HEK293 (cell line): ENCODE data around the gene DIP2C.

Experiments used
- CTCF ChIA-PET: fragments of 350-600 bp; formaldehyde crosslinking; extraction: SDS; loops from one replicate; lab custom pipeline; 2021; ENCODE audit warnings: antibody characterized with exemption; lab: Yijun Ruan, JAX
- POLR2A ChIA-PET: fragments of 300-600 bp; formaldehyde crosslinking; extraction: SDS; loops from one replicate; lab custom pipeline; 2020; ENCODE audit warnings: antibody characterized with exemption, inconsistent platforms; lab: Yijun Ruan, JAX
- H3K27ac ChIP-seq: fragments of 200-500 bp; sonication (Bioruptor generic); 2 replicates; pipeline ENCODE4 v1.5.1; 2014; ENCODE audit warnings: low read depth, low read length, control low read depth, inconsistent platforms; ENCODE audit errors: extremely low read depth
- H3K36me3 ChIP-seq, 2 experiments: fragments of 200-500 bp in 1 of 2; sonication (Bioruptor generic) in 1 of 2; 1 replicate in 1 of 2; 2 replicates in 1 of 2; pipeline ENCODE4 v1.5.1; 2014 to 2017; ENCODE audit warnings: inconsistent platforms in 2 of 2, low read length in 2 of 2; ENCODE audit not compliant: control insufficient read depth in 2 of 2, insufficient read depth in 1 of 2
- H3K4me1 ChIP-seq: fragments of 200-500 bp; sonication (Bioruptor generic); 2 replicates; pipeline ENCODE4 v1.5.1; 2014; ENCODE audit warnings: mild to moderate bottlenecking, low read length, inconsistent platforms; ENCODE audit not compliant: control insufficient read depth, insufficient read depth
- H3K4me3 ChIP-seq: 2 replicates; pipeline ENCODE4 v1.5.1; 2011; ENCODE audit warnings: low read depth, mild to moderate bottlenecking, control low read depth, low read length, moderate library complexity
- H3K9me3 ChIP-seq: fragments of 200-500 bp; sonication (Bioruptor generic); 2 replicates; pipeline ENCODE4 v1.5.1; 2014; ENCODE audit warnings: low read depth, low read length, inconsistent platforms; ENCODE audit not compliant: control insufficient read depth, insufficient read depth
- BCL11B ChIP-seq: fragments of 450-650 bp; formaldehyde crosslinking; IDR thresholded peaks from 2 replicates; pipeline ENCODE4 v1.5.1; 2016; ENCODE audit warnings: low read depth, missing biosample characterization, missing genetic modification characterization
- FEZF1 ChIP-seq: fragments of 450-650 bp; formaldehyde crosslinking; IDR thresholded peaks from 2 replicates; pipeline ENCODE4 v1.5.1; 2016; ENCODE audit warnings: missing biosample characterization, missing genetic modification characterization
- KLF9 ChIP-seq: fragments of 450-650 bp; formaldehyde crosslinking; IDR thresholded peaks from 2 replicates; pipeline ENCODE4 v1.5.1; 2016; ENCODE audit warnings: missing biosample characterization, missing genetic modification characterization, low read depth
- SALL2 ChIP-seq: fragments of 450-650 bp; formaldehyde crosslinking; IDR thresholded peaks from 2 replicates; pipeline ENCODE4 v1.5.0; 2017; ENCODE audit warnings: missing biosample characterization, mild to moderate bottlenecking, missing genetic modification characterization, borderline replicate concordance
- SCRT2 ChIP-seq: fragments of 450-650 bp; formaldehyde crosslinking; IDR thresholded peaks from 2 replicates; pipeline ENCODE4 v1.5.1; 2016; ENCODE audit warnings: missing biosample characterization, missing genetic modification characterization
- ZBTB21 ChIP-seq: fragments of 450-650 bp; formaldehyde crosslinking; IDR thresholded peaks from 2 replicates; pipeline ENCODE4 v1.5.1; 2017; ENCODE audit warnings: missing biosample characterization, missing genetic modification characterization
- ZNF174 ChIP-seq: fragments of 450-650 bp; formaldehyde crosslinking; IDR thresholded peaks from 2 replicates; pipeline ENCODE4 v1.5.0; 2017; ENCODE audit warnings: missing biosample characterization, mild to moderate bottlenecking, missing genetic modification characterization
- ZNF214 ChIP-seq: fragments of 450-650 bp; formaldehyde crosslinking; IDR thresholded peaks from 2 replicates; pipeline ENCODE4 v1.5.1; 2017; ENCODE audit warnings: missing biosample characterization, mild to moderate bottlenecking, missing genetic modification characterization, borderline replicate concordance
- ZNF223 ChIP-seq: fragments of 450-650 bp; formaldehyde crosslinking; IDR thresholded peaks from 2 replicates; pipeline ENCODE4 v1.5.1; 2016; ENCODE audit warnings: missing biosample characterization, missing genetic modification characterization
- ZNF266 ChIP-seq: fragments of 450-650 bp; formaldehyde crosslinking; IDR thresholded peaks from 2 replicates; pipeline ENCODE4 v1.5.1; 2016; ENCODE audit warnings: missing biosample characterization, missing genetic modification characterization, low read depth
- ZNF394 ChIP-seq: fragments of 450-650 bp; formaldehyde crosslinking; IDR thresholded peaks from 2 replicates; pipeline ENCODE4 v1.5.1; 2016; ENCODE audit warnings: missing biosample characterization, missing genetic modification characterization, mild to moderate bottlenecking, moderate library complexity, borderline replicate concordance
- ZNF555 ChIP-seq: fragments of 450-650 bp; formaldehyde crosslinking; conservative IDR thresholded peaks from 2 replicates; pipeline ENCODE4 v1.5.1; 2017; ENCODE audit warnings: missing biosample characterization, mild to moderate bottlenecking, missing genetic modification characterization, inconsistent platforms
- ZNF623 ChIP-seq: fragments of 450-650 bp; formaldehyde crosslinking; IDR thresholded peaks from 2 replicates; pipeline ENCODE4 v1.5.1; 2016; ENCODE audit warnings: missing biosample characterization, missing genetic modification characterization
- ZNF701 ChIP-seq: fragments of 450-650 bp; formaldehyde crosslinking; IDR thresholded peaks from 2 replicates; pipeline ENCODE4 v1.5.1; 2016; ENCODE audit warnings: missing biosample characterization, missing genetic modification characterization
- TF ChIP-seq, protein P1 (sequence below): fragments of 450-650 bp; formaldehyde crosslinking; IDR thresholded peaks from 2 replicates; pipeline ENCODE4 v1.5.1; 2016; ENCODE audit warnings: missing biosample characterization, missing genetic modification characterization
- TF ChIP-seq, protein P2 (sequence below): fragments of 450-650 bp; formaldehyde crosslinking; IDR thresholded peaks from 2 replicates; pipeline ENCODE4 v1.5.1; 2016; ENCODE audit warnings: missing biosample characterization, missing genetic modification characterization
- TF ChIP-seq, protein P3 (sequence below): fragments of 450-650 bp; formaldehyde crosslinking; IDR thresholded peaks from 2 replicates; pipeline ENCODE4 v1.5.1; 2016; ENCODE audit warnings: missing biosample characterization, missing genetic modification characterization
- TF ChIP-seq, protein P4 (sequence below): fragments of 450-650 bp; formaldehyde crosslinking; IDR thresholded peaks from 2 replicates; pipeline ENCODE4; 2016; ENCODE audit warnings: missing biosample characterization, missing genetic modification characterization

Gene DIP2C

DNA sequence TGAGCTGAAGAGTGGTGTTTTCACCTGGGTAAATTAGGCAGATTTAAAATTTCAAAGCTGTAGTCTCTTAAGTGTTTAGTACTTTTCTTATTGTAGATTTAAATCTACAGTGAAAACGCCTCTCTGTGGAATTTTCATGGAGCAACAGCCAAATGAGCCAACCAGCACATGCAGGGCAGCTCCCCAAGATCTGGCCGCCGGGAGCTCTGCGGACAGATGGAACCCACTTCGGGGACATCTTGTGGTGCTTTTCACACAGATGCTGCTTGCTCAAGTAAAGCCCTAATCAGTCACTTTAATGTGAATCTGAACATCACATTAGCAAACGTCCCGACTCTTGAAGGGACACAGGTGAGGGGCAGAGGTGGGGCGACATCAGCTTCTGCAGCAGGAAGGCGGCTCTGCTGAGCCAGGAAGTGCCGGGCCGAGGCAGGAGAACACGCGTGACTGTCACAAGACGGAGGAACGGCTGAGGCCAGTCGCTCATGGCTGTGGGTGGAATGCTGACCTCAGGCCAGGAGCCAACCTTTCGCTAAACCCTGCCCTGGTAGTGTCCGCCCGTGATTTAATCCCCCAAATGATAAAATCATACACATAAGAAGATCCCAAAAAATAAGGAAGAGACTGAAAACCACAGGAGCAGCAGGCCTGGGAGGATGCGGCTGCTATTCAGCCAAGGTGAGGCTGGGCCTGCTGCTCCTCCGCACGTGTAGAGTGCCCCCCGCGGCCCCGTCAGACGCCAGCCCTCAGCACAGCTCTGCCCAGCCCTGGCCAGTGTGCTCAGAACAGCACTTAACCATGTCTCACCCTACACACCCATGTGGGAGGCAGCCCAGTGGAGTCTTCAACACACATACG is 297.4 kb downstream of the DIP2C start:
- TF ChIP-seq SCRT2 (tag by site-specific recombination) (no peak), KLF9 (tag by site-specific recombination) (no peak), BCL11B (tag by site-specific recombination) (no peak), ZNF223 (tag by site-specific recombination) (no peak), ZNF623 (no peak), SALL2 (tag by site-specific recombination) (no peak), ZNF394 (tag by site-specific recombination) (no peak), ZNF266 (tag by site-specific recombination) (no peak), ZNF174 (tag by site-specific recombination) (no peak), ZNF214 (no peak), ZNF701 (no peak), ZBTB21 (no peak), ZNF555 (tag by site-specific recombination) (no peak), FEZF1 (tag by site-specific recombination) (no peak)
- TF ChIP-seq, protein P1, sequence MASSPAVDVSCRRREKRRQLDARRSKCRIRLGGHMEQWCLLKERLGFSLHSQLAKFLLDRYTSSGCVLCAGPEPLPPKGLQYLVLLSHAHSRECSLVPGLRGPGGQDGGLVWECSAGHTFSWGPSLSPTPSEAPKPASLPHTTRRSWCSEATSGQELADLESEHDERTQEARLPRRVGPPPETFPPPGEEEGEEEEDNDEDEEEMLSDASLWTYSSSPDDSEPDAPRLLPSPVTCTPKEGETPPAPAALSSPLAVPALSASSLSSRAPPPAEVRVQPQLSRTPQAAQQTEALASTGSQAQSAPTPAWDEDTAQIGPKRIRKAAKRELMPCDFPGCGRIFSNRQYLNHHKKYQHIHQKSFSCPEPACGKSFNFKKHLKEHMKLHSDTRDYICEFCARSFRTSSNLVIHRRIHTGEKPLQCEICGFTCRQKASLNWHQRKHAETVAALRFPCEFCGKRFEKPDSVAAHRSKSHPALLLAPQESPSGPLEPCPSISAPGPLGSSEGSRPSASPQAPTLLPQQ (tag by site-specific recombination), result no peak
- TF ChIP-seq, protein P2, sequence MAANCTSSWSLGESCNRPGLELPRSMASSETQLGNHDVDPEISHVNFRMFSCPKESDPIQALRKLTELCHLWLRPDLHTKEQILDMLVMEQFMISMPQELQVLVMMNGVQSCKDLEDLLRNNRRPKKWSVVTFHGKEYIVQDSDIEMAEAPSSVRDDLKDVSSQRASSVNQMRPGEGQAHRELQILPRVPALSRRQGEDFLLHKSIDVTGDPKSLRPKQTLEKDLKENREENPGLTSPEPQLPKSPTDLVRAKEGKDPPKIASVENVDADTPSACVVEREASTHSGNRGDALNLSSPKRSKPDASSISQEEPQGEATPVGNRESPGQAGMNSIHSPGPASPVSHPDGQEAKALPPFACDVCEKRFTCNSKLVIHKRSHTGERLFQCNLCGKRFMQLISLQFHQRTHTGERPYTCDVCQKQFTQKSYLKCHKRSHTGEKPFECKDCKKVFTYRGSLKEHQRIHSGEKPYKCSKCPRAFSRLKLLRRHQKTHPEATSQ (tag by site-specific recombination), result no peak
- TF ChIP-seq, protein P3, sequence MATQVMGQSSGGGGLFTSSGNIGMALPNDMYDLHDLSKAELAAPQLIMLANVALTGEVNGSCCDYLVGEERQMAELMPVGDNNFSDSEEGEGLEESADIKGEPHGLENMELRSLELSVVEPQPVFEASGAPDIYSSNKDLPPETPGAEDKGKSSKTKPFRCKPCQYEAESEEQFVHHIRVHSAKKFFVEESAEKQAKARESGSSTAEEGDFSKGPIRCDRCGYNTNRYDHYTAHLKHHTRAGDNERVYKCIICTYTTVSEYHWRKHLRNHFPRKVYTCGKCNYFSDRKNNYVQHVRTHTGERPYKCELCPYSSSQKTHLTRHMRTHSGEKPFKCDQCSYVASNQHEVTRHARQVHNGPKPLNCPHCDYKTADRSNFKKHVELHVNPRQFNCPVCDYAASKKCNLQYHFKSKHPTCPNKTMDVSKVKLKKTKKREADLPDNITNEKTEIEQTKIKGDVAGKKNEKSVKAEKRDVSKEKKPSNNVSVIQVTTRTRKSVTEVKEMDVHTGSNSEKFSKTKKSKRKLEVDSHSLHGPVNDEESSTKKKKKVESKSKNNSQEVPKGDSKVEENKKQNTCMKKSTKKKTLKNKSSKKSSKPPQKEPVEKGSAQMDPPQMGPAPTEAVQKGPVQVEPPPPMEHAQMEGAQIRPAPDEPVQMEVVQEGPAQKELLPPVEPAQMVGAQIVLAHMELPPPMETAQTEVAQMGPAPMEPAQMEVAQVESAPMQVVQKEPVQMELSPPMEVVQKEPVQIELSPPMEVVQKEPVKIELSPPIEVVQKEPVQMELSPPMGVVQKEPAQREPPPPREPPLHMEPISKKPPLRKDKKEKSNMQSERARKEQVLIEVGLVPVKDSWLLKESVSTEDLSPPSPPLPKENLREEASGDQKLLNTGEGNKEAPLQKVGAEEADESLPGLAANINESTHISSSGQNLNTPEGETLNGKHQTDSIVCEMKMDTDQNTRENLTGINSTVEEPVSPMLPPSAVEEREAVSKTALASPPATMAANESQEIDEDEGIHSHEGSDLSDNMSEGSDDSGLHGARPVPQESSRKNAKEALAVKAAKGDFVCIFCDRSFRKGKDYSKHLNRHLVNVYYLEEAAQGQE (tag by site-specific recombination), result no peak
- TF ChIP-seq, protein P4, sequence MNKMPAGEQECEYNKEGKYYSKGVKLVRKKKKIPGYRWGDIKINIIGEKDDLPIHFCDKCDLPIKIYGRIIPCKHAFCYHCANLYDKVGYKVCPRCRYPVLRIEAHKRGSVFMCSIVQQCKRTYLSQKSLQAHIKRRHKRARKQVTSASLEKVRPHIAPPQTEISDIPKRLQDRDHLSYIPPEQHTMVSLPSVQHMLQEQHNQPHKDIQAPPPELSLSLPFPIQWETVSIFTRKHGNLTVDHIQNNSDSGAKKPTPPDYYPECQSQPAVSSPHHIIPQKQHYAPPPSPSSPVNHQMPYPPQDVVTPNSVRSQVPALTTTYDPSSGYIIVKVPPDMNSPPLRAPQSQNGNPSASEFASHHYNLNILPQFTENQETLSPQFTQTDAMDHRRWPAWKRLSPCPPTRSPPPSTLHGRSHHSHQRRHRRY (tag by site-specific recombination), result no peak
- no peak overlapping the region for H3K4me3 ChIP-seq
- ChIA-PET POLR2A (no interaction called here), CTCF (no interaction called here)
- H3K4me1 ChIP-seq, result no peaks in the 10 kb centered on the region
- no peaks in the 10 kb centered on the region for H3K9me3 ChIP-seq
- peaks cover 0 to 23% of the 10 kb centered on the region in 2 experiments; a peak in 1 of 3 replicates for H3K36me3 ChIP-seq
- H3K27ac ChIP-seq, result no peak overlapping the region
